Middle frontal gyrus (tissue), 1 donor: ENCODE results near the gene ZMIZ1.

Experiments
- DNase-seq: peaks from one replicate; pipeline ENCODE4 v3.0.0-alpha.2; 2015; ENCODE audit warnings: low spot score; ENCODE audit errors: extremely low spot score

The ZMIZ1 gene

GRCh38 chr10:79224992-79225391 lies 156.2 kb downstream of the ZMIZ1 start:
- no peak for DNase-seq

GRCh38 chr10:79226391-79227245 lies 157.9 kb downstream of the ZMIZ1 start:
- no peak for DNase-seq

DNA sequence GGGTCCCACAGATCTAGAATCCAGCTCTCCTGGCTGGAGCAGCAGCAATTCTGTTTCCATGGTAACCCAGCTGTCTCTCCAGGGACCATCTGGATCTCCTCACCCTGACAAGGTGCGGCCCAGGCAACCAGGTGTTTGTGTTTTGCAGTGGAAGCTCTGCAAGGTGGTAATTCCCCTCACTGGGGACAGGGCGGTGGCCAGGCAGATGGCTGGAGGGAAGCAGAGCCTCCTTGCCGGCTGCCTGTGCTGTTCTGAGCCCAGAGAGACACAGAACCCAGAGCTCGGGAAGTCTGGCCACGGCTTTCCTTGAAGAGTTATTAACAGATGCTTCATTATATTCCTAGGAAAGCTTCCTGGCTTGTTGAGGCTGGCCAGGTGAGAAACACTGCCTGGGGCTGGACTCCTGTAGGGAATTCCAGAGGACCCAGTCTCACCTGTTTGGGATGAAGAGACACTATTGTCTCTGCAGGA lies 160.3 kb downstream of the ZMIZ1 start:
- no peak for DNase-seq

DNA sequence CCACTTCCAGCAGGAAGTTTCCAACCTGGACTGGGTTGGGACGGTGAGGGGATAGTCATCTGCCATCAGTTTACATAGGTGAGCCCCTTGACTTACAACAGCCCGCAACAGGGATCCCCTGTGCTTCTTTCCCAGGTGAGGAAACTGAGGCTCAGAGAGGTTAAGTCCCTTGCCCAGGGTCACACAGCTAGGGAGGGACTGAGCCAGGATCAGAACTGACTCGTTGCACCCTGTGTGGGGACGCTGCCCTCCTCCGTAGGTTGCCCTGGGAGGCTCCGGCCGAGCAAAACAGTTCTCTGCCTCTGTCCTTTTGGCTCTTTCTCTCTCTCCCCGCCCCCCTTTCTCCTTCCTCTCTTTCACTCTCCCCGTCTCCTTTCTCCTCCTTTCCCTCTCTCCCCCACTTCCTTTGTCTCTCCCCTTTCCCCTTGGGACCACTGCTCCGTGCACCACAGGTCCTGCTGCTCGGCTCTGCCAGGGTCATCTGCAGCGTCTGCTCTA lies 161.1 kb downstream of the ZMIZ1 start:
- DNase-seq = no peak

DNA sequence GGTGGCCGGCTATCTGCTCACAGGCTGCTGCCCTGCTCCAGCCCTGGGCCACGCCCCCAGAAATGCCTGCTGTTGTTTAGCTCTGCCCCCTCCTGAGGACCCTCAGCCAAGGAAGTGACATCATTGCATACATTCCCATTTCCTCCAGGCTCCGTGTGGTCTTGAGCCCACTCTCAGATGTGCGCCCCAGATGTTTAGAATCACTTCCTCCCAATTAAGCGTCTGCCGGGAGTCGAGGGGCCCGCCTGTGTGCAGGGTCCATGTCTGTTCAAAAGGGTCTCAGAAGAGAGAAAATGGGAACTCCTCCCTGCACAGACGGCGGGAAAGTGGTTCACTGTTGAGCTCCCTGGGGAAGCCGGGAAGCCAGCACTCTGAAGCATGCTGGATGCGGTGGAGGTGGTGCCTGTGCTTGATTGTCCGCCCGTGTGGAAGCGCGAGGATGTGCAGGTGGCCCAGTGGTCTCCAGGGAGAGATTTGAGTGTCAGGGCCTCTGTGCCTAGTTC lies 161.6 kb downstream of the ZMIZ1 start:
- DNase-seq = no peak

GRCh38 chr10:79230850-79231249 lies 162.1 kb downstream of the ZMIZ1 start:
- no peak for DNase-seq

GRCh38 chr10:79231908-79232307 lies 163.1 kb downstream of the ZMIZ1 start:
- no peak for DNase-seq

- no peak for DNase-seq
These were observed 164.1 kb downstream of the ZMIZ1 start for GRCh38 chr10:79232864-79233263.

DNA sequence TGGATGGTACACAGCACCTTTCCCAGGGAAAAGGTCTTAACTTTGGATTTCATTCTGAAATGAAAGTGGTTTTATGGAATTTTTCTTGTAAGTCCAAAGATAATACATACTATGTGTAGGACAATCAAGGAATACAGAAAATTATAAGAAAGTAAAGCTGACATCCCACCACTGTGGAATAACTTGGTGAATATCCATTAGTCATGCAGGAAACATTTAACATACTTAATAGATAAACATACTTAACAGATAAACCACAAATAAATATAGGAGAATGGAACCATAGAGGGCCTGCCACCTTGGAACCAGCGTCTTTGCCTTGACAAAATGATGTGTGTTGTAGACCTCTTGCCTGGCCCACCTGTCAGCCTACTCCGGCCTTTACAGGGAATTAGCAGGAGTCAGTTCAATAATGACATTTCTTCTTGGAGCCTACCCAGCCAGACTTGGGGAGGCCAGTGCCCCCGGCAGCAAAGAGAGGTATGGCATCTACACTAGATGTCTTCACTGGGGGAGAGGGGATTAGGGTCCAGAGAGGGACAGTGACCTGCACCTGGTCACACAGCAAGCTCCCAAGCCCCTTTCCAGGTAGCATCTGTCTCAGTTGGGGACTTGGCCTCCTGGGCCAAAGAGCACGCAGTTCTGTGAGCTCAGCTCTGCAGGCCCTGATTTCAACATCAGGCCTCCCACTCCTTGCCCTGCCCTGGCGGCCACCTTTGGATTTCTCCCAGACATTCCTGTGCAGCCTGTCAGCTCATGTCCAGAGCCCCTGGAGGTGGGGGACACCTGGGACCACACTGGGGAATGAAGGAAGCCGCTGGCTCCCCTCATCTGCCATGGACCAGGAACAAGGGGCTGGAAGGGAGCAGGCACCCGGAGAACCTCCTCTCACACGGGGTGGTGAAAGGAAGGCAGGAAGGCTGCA lies 165.9 kb downstream of the ZMIZ1 start:
- DNase-seq = no peak

DNA sequence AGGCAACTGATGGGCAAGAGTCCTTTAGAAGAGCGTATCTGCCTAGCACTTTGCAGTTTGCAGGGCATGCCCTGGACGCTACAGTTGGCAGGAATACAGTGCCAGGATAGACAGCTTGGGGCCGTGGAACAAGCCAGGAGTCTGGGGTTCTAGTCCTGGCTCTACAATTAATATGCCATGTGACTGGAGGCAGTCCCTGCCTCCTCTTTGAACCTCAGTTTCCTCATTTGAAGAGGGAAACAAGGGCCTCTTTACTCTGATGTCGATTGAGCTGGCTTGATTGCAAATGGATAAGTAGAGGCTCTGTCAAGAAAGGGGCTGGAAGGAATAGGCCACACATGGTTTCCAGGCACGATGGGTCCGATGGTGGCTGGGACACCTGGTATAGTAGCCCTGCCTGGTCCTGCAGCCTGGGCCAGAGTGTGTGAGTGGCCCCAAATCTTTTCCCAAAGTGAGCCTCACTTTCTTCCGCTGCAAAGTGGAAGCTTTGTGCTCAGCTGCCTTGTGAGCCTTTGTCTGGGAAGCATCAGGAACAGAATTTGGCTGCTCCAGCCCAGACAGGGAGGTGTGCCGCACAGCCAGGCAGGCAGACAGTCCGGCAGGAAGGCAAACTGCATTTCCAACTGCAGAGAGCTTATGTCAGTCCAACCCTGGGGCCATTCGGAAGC lies 167.1 kb downstream of the ZMIZ1 start:
- DNase-seq = no peak

- no peak for DNase-seq
These were observed 167.6 kb downstream of the ZMIZ1 start for GRCh38 chr10:79236433-79236765.

DNA sequence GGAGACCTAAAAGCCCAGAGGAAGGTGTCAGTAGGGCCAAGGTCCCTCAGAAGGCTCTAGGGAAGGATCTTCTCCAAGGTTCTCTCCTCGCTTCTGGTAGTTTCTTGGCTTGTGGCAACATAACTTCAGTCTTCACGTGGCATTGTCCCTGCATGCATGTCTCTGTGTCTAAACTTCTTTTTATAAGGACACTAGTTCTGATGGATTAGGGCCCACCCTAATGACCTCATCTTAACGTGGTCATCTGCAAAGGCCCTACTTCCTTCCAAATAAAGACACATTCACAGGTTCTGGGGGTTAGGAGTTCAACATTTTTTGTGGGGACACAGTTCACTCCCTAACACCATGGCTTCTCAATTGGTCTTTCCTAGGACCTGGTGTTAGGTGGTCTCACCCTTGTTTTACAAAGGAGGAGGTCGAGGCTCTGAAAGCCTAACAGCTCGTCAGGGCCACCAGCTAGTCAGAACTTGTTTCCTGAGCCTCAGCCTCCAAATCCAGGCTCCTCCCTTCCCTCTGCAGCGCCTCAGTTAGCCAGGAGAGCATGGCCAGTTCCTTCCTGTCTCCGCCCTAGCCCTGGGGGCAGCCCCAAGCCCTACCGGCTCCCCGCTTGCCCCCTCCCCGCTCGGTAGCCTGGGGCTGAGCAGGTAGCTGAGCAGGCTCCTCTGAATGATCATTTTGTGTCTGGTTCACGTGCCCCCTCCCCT lies 168.8 kb downstream of the ZMIZ1 start:
- DNase-seq = no peak

- DNase-seq = no peak
These were observed 169.4 kb downstream of the ZMIZ1 start for GRCh38 chr10:79238158-79238520.

DNA sequence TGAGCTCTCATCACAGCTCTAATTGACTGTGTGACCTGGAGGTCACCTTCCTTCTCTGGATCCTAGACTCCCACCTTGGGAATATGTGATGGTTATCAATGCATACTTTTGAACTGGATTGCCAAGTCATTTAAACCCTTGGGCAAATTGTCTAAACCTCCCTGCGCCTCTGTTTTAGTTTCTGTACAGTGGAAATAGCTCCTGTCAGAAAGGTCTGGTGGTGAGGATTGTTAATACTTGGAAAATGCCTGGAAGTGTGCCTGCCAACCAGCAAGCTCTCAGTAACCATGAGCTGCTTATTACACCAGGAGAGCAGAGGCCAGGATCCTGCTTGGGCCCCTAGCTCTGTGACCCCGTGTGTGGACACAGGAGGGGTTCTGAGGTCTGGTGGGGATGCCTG lies 169.8 kb downstream of the ZMIZ1 start:
- DNase-seq = no peak

DNA sequence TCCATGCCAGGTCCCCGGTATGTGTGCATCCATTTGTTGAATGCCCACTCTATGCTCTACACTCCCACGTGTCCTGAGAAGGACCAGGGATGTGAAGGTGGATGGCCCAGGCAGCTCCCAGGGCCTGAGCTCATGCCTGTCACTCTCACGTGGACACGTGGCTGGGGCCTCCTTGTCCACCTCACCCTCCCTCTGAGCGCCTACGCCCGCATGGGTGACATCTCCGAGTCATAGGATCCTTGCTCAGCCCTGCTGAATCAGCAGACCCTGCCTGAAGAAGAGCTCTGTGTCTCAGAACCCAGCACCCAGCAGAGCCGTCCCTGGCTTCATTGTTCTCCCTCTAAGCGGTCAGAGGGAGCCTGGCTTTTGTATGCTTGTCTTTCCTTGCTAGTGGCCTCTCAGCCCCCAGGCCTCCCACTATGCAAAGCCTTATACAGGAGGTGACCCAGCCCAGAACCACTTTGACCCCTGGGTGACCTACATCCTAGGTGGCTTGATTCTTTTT lies 170.6 kb downstream of the ZMIZ1 start:
- peak; percentile 46 for DNase-seq

- no peak for DNase-seq
These were observed 171.3 kb downstream of the ZMIZ1 start for GRCh38 chr10:79239924-79240581.

GRCh38 chr10:79241629-79241989 lies 172.8 kb downstream of the ZMIZ1 start:
- DNase-seq = no peak

- DNase-seq = no peak
These were observed 173.3 kb downstream of the ZMIZ1 start for GRCh38 chr10:79241990-79242619.

- DNase-seq = peak; percentile 27
These were observed 173.9 kb downstream of the ZMIZ1 start for GRCh38 chr10:79242620-79243152.
